ENCODE measurements around the gene KRT34. TPM values are rescaled to one million over a fixed set of nuclear protein-coding genes. Genes with fewer than 3 reads are reported as not detected.
"Not testable (repeated sequence)": the region's sequence is repeated elsewhere in the genome, so short reads cannot be mapped to it uniquely, and the experiment has no call there.

KRT34 gene
- polyA plus RNA-seq, 1 donor, result not detected

- H3K36me3 ChIP-seq (ENCODE audit: control insufficient read depth, insufficient read depth, low read length), result no peaks in the 10 kb centered on the region
- DNase-seq, result no peak
- H3K9me3 ChIP-seq (ENCODE audit: control insufficient read depth, low read depth, low read length), result no peaks in the 10 kb centered on the region
- no peak overlapping the region for H3K27ac ChIP-seq (ENCODE audit: low read length)
- WGBS (ENCODE audit: insufficient coverage, low lambda C conversion rate), result 60% methylated on average over 1 of the region's 5 CpGs
- H3K27me3 ChIP-seq (ENCODE audit: control insufficient read depth, insufficient read depth, low read length), result peaks cover 2% of the 10 kb centered on the region
- no peak overlapping the region for H3K4me3 ChIP-seq (ENCODE audit: low read length)
- no peaks in the 10 kb centered on the region for H3K4me1 ChIP-seq (ENCODE audit: control insufficient read depth, insufficient read depth, low read length)
Observed at GRCh38 chr17:41393294-41393693, 11.2 kb upstream of the KRT34 start.

- H3K27ac ChIP-seq (ENCODE audit: low read length), result no peak overlapping the region
- DNase-seq, result no peak
- peaks cover 2% of the 10 kb centered on the region for H3K27me3 ChIP-seq (ENCODE audit: control insufficient read depth, insufficient read depth, low read length)
- H3K4me3 ChIP-seq (ENCODE audit: low read length), result no peak overlapping the region
- no peaks in the 10 kb centered on the region for H3K9me3 ChIP-seq (ENCODE audit: control insufficient read depth, low read depth, low read length)
- no CpG with 5 or more reads among the region's 1 CpG for WGBS (ENCODE audit: insufficient coverage, low lambda C conversion rate)
- no peaks in the 10 kb centered on the region for H3K4me1 ChIP-seq (ENCODE audit: control insufficient read depth, insufficient read depth, low read length)
- no peaks in the 10 kb centered on the region for H3K36me3 ChIP-seq (ENCODE audit: control insufficient read depth, insufficient read depth, low read length)
Observed at GRCh38 chr17:41392278-41392677, 10.2 kb upstream of the KRT34 start.

GRCh38 chr17:41391535-41391934, 9.4 kb upstream of the KRT34 start:
- no peaks in the 10 kb centered on the region for H3K9me3 ChIP-seq (ENCODE audit: control insufficient read depth, low read depth, low read length)
- H3K4me3 ChIP-seq (ENCODE audit: low read length), result no peak overlapping the region
- no peak overlapping the region for H3K27ac ChIP-seq (ENCODE audit: low read length)
- no peak for DNase-seq
- WGBS (ENCODE audit: insufficient coverage, low lambda C conversion rate), result 46% methylated on average over 2 of the region's 2 CpGs
- no peaks in the 10 kb centered on the region for H3K36me3 ChIP-seq (ENCODE audit: control insufficient read depth, insufficient read depth, low read length)
- H3K27me3 ChIP-seq (ENCODE audit: control insufficient read depth, insufficient read depth, low read length), result peaks cover 2% of the 10 kb centered on the region
- H3K4me1 ChIP-seq (ENCODE audit: control insufficient read depth, insufficient read depth, low read length), result no peaks in the 10 kb centered on the region

- 0% methylated on average over 1 of the region's 7 CpGs for WGBS (ENCODE audit: insufficient coverage, low lambda C conversion rate)
- peaks cover 2% of the 10 kb centered on the region for H3K27me3 ChIP-seq (ENCODE audit: control insufficient read depth, insufficient read depth, low read length)
- H3K4me1 ChIP-seq (ENCODE audit: control insufficient read depth, insufficient read depth, low read length), result no peaks in the 10 kb centered on the region
- H3K9me3 ChIP-seq (ENCODE audit: control insufficient read depth, low read depth, low read length), result no peaks in the 10 kb centered on the region
- peak in 1 of 2 donors; percentile 43 for DNase-seq
- H3K27ac ChIP-seq (ENCODE audit: low read length), result no peak overlapping the region
- H3K36me3 ChIP-seq (ENCODE audit: control insufficient read depth, insufficient read depth, low read length), result no peaks in the 10 kb centered on the region
- no peak overlapping the region for H3K4me3 ChIP-seq (ENCODE audit: low read length)
Observed at GRCh38 chr17:41390411-41390938, 8.4 kb upstream of the KRT34 start.

GRCh38 chr17:41387670-41388069, 5.6 kb upstream of the KRT34 start:
- Histone ChIP-seq H3K4me1 (ENCODE audit: control insufficient read depth, insufficient read depth, low read length) (no peaks in the 10 kb centered on the region), H3K9me3 (ENCODE audit: control insufficient read depth, low read depth, low read length) (no peaks in the 10 kb centered on the region), H3K4me3 (ENCODE audit: low read length) (no peak overlapping the region), H3K36me3 (ENCODE audit: control insufficient read depth, insufficient read depth, low read length) (no peaks in the 10 kb centered on the region), H3K27ac (ENCODE audit: low read length) (no peak overlapping the region), H3K27me3 (ENCODE audit: control insufficient read depth, insufficient read depth, low read length) (no peaks in the 10 kb centered on the region)
- no peak for DNase-seq
- no CpG with 5 or more reads among the region's 4 CpGs for WGBS (ENCODE audit: insufficient coverage, low lambda C conversion rate)

GRCh38 chr17:41386227-41386626, 4.1 kb upstream of the KRT34 start:
- H3K4me1 ChIP-seq (ENCODE audit: control insufficient read depth, insufficient read depth, low read length), result no peaks in the 10 kb centered on the region
- no peak overlapping the region for H3K4me3 ChIP-seq (ENCODE audit: low read length)
- no peak overlapping the region for H3K27ac ChIP-seq (ENCODE audit: low read length)
- H3K27me3 ChIP-seq (ENCODE audit: control insufficient read depth, insufficient read depth, low read length), result peaks cover 2% of the 10 kb centered on the region
- DNase-seq, result no peak
- H3K9me3 ChIP-seq (ENCODE audit: control insufficient read depth, low read depth, low read length), result no peaks in the 10 kb centered on the region
- H3K36me3 ChIP-seq (ENCODE audit: control insufficient read depth, insufficient read depth, low read length), result no peaks in the 10 kb centered on the region
- WGBS (ENCODE audit: insufficient coverage, low lambda C conversion rate), result no CpG with 5 or more reads among the region's 1 CpG

- WGBS (ENCODE audit: insufficient coverage, low lambda C conversion rate), result 90% methylated on average over 1 of the region's 1 CpG
- Histone ChIP-seq H3K9me3 (ENCODE audit: control insufficient read depth, low read depth, low read length) (no peaks in the 10 kb centered on the region), H3K36me3 (ENCODE audit: control insufficient read depth, insufficient read depth, low read length) (no peaks in the 10 kb centered on the region), H3K4me1 (ENCODE audit: control insufficient read depth, insufficient read depth, low read length) (no peaks in the 10 kb centered on the region), H3K4me3 (ENCODE audit: low read length) (no peak overlapping the region), H3K27me3 (ENCODE audit: control insufficient read depth, insufficient read depth, low read length) (peaks cover 2% of the 10 kb centered on the region), H3K27ac (ENCODE audit: low read length) (no peak overlapping the region)
- DNase-seq, result no peak
Observed at GRCh38 chr17:41383690-41384089, 1.6 kb upstream of the KRT34 start.

GRCh38 chr17:41382394-41382793, 288 bp upstream of the KRT34 start:
- Histone ChIP-seq H3K27me3 (ENCODE audit: control insufficient read depth, insufficient read depth, low read length) (peaks cover 2% of the 10 kb centered on the region), H3K27ac (ENCODE audit: low read length) (no peak overlapping the region), H3K4me3 (ENCODE audit: low read length) (no peak overlapping the region), H3K9me3 (ENCODE audit: control insufficient read depth, low read depth, low read length) (no peaks in the 10 kb centered on the region), H3K36me3 (ENCODE audit: control insufficient read depth, insufficient read depth, low read length) (no peaks in the 10 kb centered on the region), H3K4me1 (ENCODE audit: control insufficient read depth, insufficient read depth, low read length) (no peaks in the 10 kb centered on the region)
- no peak for DNase-seq
- no CpG with 5 or more reads among the region's 1 CpG for WGBS (ENCODE audit: insufficient coverage, low lambda C conversion rate)

- not testable (repeated sequence) for H3K36me3 ChIP-seq (ENCODE audit: control insufficient read depth, insufficient read depth, low read length); DNase-seq; H3K4me3 ChIP-seq (ENCODE audit: low read length); H3K9me3 ChIP-seq (ENCODE audit: control insufficient read depth, low read depth, low read length); H3K27me3 ChIP-seq (ENCODE audit: control insufficient read depth, insufficient read depth, low read length); H3K4me1 ChIP-seq (ENCODE audit: control insufficient read depth, insufficient read depth, low read length); H3K27ac ChIP-seq (ENCODE audit: low read length)
- WGBS (ENCODE audit: insufficient coverage, low lambda C conversion rate), result no CpG with 5 or more reads among the region's 7 CpGs
Observed at GRCh38 chr17:41380091-41380490, 2.0 kb downstream of the KRT34 start.

GRCh38 chr17:41377546-41377945, 4.6 kb downstream of the KRT34 start:
- Histone ChIP-seq H3K4me1 (ENCODE audit: control insufficient read depth, insufficient read depth, low read length) (no peaks in the 10 kb centered on the region), H3K36me3 (ENCODE audit: control insufficient read depth, insufficient read depth, low read length) (no peaks in the 10 kb centered on the region), H3K27me3 (ENCODE audit: control insufficient read depth, insufficient read depth, low read length) (peaks cover 7% of the 10 kb centered on the region), H3K27ac (ENCODE audit: low read length) (no peak overlapping the region), H3K4me3 (ENCODE audit: low read length) (no peak overlapping the region), H3K9me3 (ENCODE audit: control insufficient read depth, low read depth, low read length) (no peaks in the 10 kb centered on the region)
- no peak for DNase-seq
- WGBS (ENCODE audit: insufficient coverage, low lambda C conversion rate), result no CpG with 5 or more reads among the region's 2 CpGs

- DNase-seq, result no peak
- H3K36me3 ChIP-seq (ENCODE audit: control insufficient read depth, insufficient read depth, low read length), result no peaks in the 10 kb centered on the region
- no peak within 1 kb of the TSS for H3K27ac ChIP-seq (ENCODE audit: low read length)
- no peaks in the 10 kb centered on the region for H3K4me1 ChIP-seq (ENCODE audit: control insufficient read depth, insufficient read depth, low read length)
- H3K4me3 ChIP-seq (ENCODE audit: low read length), result no peak within 1 kb of the TSS
- peaks cover 6% of the 10 kb centered on the region for H3K27me3 ChIP-seq (ENCODE audit: control insufficient read depth, insufficient read depth, low read length)
- no CpG with 5 or more reads among the region's 1 CpG for WGBS (ENCODE audit: insufficient coverage, low lambda C conversion rate)
- H3K9me3 ChIP-seq (ENCODE audit: control insufficient read depth, low read depth, low read length), result no peaks in the 10 kb centered on the region
Observed at GRCh38 chr17:41369713-41370112, 12.4 kb downstream of the KRT34 start, which contains the start of gene KRT33B. Gene KRT33B (minus strand): TSS chr17:41369813. CDS start chr17:41369750, 63 bp downstream.

Data from large intestine (tissue), 3 donors.